RWPE2 (cell line): ENCODE data around the gene TSPAN12.
A peak's percentile ranks its signal among the peaks of the same experiment; 100 is the strongest.

ENCODE experiments used
- ATAC-seq: fragments of 200-7000 bp; cut with Tn5 transposase; 3 replicates; pipeline ENCODE4 v1.9.1; 2021; ENCODE audit warnings: low read depth
- DNase-seq: peaks from one replicate; pipeline ENCODE4 v3.0.0-alpha.2; 2020; ENCODE audit warnings: low spot score
- H3K27ac ChIP-seq: fragments of 450-650 bp; 2 replicates; pipeline ENCODE4 v1.5.1; 2017; ENCODE audit warnings: mild to moderate bottlenecking; ENCODE audit not compliant: poor library complexity, severe bottlenecking
- H3K27me3 ChIP-seq: fragments of 250-450 bp; sonication (Bioruptor Pico); 2 replicates; pipeline ENCODE4 v1.5.1; 2021; ENCODE audit warnings: mild to moderate bottlenecking, moderate library complexity; ENCODE audit not compliant: insufficient read depth, poor library complexity, severe bottlenecking
- H3K36me3 ChIP-seq: fragments of 250-450 bp; sonication (Bioruptor Pico); 2 replicates; pipeline ENCODE4 v1.5.1; 2020; ENCODE audit warnings: low read depth, mild to moderate bottlenecking, moderate library complexity
- H3K4me1 ChIP-seq: fragments of 250-450 bp; sonication (Bioruptor Pico); 2 replicates; pipeline ENCODE4 v1.5.1; 2021; ENCODE audit warnings: mild to moderate bottlenecking, moderate library complexity; ENCODE audit not compliant: insufficient read depth, poor library complexity, severe bottlenecking
- H3K4me3 ChIP-seq: fragments of 250-450 bp; sonication (Bioruptor Pico); 2 replicates; pipeline ENCODE4 v1.5.1; 2021; ENCODE audit warnings: mild to moderate bottlenecking, moderate library complexity; ENCODE audit not compliant: severe bottlenecking
- H3K9me3 ChIP-seq: fragments of 250-450 bp; sonication (Bioruptor Pico); 2 replicates; pipeline ENCODE4 v1.5.1; 2021; ENCODE audit warnings: mild to moderate bottlenecking, moderate library complexity; ENCODE audit not compliant: severe bottlenecking
- TF ChIP-seq, protein P1 (sequence below): fragments of 450-650 bp; IDR thresholded peaks from one replicate; pipeline ENCODE4 v1.5.1; 2017; ENCODE audit warnings: mild to moderate bottlenecking, moderate library complexity; ENCODE audit not compliant: poor library complexity, severe bottlenecking

The TSPAN12 gene

DNA sequence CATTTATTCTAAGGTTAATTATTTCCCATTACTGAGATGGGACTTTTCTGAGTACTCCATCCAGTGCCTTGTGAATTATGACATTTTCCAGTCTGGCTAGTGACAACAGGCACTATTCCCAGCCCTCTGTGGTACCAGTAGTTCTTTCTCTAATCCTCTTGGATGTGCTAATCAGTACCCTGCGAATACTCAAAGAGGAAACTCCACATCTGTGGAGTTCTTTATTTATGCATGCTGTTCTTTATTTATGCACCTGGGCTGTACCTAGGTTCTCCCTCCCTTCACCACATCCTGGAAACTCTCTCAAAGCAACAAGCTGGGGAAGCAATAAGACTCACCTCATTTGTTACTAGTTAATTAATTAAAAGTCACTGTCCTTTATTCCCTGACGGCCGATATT, 83.5 kb downstream of the TSPAN12 start:
- DNase-seq, result no peak
- no peak overlapping the region for H3K27ac ChIP-seq
- no peaks in the 10 kb centered on the region for H3K27me3 ChIP-seq
- no peak overlapping the region for H3K4me3 ChIP-seq
- no peaks in the 10 kb centered on the region for H3K9me3 ChIP-seq
- TF ChIP-seq, protein P1, sequence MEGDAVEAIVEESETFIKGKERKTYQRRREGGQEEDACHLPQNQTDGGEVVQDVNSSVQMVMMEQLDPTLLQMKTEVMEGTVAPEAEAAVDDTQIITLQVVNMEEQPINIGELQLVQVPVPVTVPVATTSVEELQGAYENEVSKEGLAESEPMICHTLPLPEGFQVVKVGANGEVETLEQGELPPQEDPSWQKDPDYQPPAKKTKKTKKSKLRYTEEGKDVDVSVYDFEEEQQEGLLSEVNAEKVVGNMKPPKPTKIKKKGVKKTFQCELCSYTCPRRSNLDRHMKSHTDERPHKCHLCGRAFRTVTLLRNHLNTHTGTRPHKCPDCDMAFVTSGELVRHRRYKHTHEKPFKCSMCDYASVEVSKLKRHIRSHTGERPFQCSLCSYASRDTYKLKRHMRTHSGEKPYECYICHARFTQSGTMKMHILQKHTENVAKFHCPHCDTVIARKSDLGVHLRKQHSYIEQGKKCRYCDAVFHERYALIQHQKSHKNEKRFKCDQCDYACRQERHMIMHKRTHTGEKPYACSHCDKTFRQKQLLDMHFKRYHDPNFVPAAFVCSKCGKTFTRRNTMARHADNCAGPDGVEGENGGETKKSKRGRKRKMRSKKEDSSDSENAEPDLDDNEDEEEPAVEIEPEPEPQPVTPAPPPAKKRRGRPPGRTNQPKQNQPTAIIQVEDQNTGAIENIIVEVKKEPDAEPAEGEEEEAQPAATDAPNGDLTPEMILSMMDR, result no peak
- no peaks in the 10 kb centered on the region for H3K4me1 ChIP-seq
- no peaks in the 10 kb centered on the region for H3K36me3 ChIP-seq
- ATAC-seq, result no peak

DNA sequence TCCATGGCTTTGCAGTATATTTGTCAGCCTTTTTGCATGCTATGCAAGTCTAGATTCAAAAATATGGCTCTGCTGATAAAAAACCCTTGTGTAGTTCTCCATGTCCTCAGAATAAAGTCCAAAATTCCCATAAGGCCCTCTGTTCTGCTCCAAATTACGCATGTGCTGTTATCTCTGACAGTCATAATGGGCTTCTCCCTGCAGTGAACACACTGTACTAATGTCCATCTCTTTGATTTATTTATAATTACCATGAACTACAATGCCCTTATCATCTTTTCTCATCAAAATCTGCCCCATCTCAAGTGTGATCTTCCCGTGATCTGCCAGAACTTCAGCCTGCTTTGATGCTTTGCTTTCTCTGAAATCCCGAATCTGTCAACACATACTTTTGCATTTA, 87.7 kb downstream of the TSPAN12 start:
- H3K27ac ChIP-seq, result no peak overlapping the region
- DNase-seq (no peak), ATAC-seq (no peak)
- H3K9me3 ChIP-seq, result no peaks in the 10 kb centered on the region
- TF ChIP-seq, protein P1, result no peak
- no peak overlapping the region for H3K4me3 ChIP-seq
- H3K27me3 ChIP-seq, result no peaks in the 10 kb centered on the region
- H3K36me3 ChIP-seq, result no peaks in the 10 kb centered on the region
- H3K4me1 ChIP-seq, result no peaks in the 10 kb centered on the region

DNA sequence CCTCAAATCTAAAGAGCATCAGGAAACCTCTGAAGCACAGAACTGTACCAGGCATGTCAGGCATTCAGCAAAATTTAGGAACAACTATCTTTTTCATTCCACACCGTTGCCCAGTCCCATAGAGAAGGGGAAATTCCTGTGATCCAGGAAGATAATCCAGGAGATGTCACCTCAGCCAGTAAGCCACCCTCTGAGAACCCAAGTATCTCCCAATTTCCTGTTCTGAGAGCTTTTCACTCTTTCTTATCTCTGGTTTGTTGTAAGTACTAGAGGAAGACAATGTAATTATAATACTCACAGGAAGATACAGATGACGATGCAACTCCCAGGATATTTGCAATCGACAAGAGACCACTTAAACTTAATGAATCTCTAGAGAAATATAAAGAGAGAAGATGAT, 97.1 kb downstream of the TSPAN12 start:
- no peak overlapping the region for H3K27ac ChIP-seq
- TF ChIP-seq, protein P1, result no peak
- no peaks in the 10 kb centered on the region for H3K36me3 ChIP-seq
- no peaks in the 10 kb centered on the region for H3K27me3 ChIP-seq
- no peaks in the 10 kb centered on the region for H3K4me1 ChIP-seq
- DNase-seq (no peak), ATAC-seq (no peak)
- H3K9me3 ChIP-seq, result no peaks in the 10 kb centered on the region
- no peak overlapping the region for H3K4me3 ChIP-seq

DNA sequence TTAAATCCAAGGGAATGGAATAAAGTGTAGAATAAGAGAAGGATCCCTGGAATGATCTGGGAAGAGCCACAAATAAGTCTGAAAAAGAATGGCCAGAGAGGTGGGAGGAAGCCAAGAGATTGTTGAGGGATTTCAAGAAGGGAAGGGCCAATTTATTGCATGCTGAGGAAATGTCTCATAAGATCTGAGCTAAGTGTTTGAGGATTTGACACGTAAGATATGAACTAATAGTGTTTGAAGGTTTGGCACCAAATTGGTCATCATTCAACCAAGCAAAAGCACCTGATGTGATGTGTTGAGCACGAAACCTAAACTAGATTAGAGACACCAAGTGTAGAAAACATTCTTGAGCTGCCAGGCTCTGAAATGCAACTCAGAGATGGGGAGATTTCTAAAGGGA, 97.9 kb downstream of the TSPAN12 start:
- DNase-seq (no peak), ATAC-seq (no peak)
- no peaks in the 10 kb centered on the region for H3K36me3 ChIP-seq
- no peaks in the 10 kb centered on the region for H3K9me3 ChIP-seq
- H3K4me3 ChIP-seq, result no peak overlapping the region
- no peaks in the 10 kb centered on the region for H3K27me3 ChIP-seq
- H3K27ac ChIP-seq, result no peak overlapping the region
- H3K4me1 ChIP-seq, result no peaks in the 10 kb centered on the region
- TF ChIP-seq, protein P1, result no peak

DNA sequence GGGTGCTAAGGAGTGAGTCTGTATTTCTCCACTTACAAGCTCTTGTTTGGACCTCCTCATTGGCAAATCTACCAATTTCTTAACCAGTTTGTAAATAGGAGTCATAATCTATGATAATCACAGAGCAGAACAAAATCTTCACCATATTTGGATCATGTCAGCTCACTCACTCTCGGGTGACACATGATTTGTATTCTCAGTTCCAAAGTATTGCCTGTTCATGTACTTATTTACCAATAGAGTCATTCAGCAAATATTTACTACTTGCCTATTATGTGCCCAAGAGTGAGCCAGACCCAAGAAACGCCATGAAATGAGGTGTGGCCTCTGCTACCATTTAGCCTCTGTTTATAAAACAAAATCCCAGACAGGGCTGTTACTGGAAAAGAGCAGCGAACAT, 114.8 kb downstream of the TSPAN12 start:
- no peaks in the 10 kb centered on the region for H3K9me3 ChIP-seq
- H3K27me3 ChIP-seq, result no peaks in the 10 kb centered on the region
- ATAC-seq, result peak; percentile 44
- no peak overlapping the region for H3K27ac ChIP-seq
- H3K4me3 ChIP-seq, result no peak overlapping the region
- no peaks in the 10 kb centered on the region for H3K36me3 ChIP-seq
- H3K4me1 ChIP-seq, result no peaks in the 10 kb centered on the region
- TF ChIP-seq, protein P1, result no peak
- DNase-seq, result no peak
